Subcutaneous adipose tissue (tissue), 4 donors: ENCODE measurements around the gene THBS2. TPM values are rescaled to one million over a fixed set of nuclear protein-coding genes. Genes with fewer than 3 reads are reported as not detected.

ENCODE experiments used
- total RNA-seq, 4 donors: library from RNA; depleted of rRNA; stranded (reverse); fragments of >200 nt; gene quantifications; one replicate each; pipeline ENCODE4 v1.1.0, GENCODE V29; 2016
- TF ChIP-seq, protein P1 (sequence below): fragments of 450-650 bp; IDR thresholded peaks from one replicate; pipeline ENCODE4 v1.5.1; 2016; ENCODE audit warnings: low read depth, mild to moderate bottlenecking, control low read depth, antibody characterized with exemption, moderate library complexity

Gene THBS2
- total RNA-seq, 4 donors from 2014 or later = 43.5 to 97.0 (median 89.0) TPM

DNA sequence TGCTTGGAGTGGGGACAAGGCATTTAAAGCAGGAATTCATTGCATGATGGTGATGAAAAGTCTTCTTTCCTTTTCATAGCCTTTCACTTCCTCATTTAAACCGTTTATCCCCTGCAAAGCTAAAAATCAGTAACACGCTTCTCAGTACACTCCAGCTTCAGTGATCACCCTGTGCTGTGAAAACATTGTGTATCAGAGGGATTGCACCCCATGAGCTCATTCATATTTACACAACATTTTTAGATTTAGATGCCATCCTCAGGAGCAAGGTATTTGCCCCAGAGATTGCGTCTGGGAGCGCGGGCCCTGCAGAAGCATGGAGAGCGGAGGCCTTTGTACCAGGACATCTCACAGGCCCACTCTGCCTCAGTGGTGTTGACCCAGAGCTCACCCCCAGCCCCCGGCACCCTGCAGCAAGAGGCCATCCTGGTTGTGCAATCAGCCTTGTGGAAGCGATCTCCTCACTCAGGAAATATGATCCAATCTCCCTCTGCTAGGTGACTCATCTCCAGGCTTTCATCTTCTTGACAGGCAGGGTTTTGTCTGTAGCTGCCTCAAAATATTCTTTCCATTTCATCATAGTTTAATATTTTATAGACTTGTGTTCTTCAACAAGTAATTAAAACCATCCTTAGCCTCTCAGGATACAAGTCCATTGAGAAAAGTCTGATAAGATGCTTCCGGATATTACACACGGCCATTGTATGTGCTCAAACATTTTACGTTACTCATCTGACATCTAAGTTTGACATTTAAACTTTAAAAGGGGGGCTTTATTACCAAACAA is 38.9 kb upstream of the THBS2 start:
- TF ChIP-seq, protein P1, sequence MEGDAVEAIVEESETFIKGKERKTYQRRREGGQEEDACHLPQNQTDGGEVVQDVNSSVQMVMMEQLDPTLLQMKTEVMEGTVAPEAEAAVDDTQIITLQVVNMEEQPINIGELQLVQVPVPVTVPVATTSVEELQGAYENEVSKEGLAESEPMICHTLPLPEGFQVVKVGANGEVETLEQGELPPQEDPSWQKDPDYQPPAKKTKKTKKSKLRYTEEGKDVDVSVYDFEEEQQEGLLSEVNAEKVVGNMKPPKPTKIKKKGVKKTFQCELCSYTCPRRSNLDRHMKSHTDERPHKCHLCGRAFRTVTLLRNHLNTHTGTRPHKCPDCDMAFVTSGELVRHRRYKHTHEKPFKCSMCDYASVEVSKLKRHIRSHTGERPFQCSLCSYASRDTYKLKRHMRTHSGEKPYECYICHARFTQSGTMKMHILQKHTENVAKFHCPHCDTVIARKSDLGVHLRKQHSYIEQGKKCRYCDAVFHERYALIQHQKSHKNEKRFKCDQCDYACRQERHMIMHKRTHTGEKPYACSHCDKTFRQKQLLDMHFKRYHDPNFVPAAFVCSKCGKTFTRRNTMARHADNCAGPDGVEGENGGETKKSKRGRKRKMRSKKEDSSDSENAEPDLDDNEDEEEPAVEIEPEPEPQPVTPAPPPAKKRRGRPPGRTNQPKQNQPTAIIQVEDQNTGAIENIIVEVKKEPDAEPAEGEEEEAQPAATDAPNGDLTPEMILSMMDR = no peak

DNA sequence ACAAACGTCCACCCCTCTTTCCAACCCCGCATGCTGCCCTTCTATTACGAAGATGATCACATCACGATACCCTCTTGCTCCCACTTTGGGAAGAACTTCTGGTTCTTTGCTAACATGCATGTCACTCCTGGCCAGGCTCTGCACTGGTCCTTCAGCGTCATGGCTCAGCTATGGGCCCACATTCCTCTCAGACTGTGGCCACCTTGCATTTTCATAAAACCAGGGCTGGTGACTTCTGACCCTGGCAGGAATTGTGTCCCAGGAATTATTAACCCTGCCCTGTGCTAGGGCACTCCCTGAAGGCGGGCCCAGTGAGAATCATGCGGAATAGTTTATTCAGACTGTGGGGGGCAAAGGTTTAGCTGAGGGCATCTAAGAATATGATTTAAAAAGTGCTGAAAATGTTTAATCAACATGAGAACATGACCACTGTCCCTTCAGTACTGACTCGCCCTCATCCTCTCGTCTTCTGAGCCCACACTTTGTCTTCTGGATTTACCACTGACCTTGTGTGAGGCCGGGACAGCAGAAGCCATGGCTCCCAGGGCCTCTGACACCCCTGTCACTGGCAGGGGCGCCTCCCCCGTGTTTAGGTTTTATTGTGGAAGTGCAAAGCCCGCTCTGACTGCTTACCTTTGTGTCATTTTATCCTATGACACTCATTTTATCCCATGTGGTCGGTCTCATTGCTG is 38.1 kb upstream of the THBS2 start:
- TF ChIP-seq, protein P1 = no peak

DNA sequence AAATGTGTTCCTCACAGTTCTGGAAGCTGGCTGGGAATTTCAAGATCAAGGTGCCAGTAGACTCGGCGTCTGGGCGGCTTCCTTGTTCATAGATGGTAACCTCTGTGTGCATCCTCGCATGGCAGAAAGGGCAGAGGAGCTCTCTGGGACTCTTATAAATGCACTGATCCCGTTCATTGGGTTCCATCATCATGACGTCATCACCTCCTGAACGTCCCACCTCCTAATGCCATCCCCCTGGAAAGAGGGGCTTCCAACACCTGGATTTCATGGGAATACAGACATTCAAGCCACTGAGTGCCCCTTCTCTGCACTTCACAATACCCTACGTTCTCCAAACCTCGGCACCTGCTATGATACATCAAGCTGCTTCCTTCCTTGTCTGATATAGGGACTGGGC is 37.5 kb upstream of the THBS2 start:
- TF ChIP-seq, protein P1 = no peak

DNA sequence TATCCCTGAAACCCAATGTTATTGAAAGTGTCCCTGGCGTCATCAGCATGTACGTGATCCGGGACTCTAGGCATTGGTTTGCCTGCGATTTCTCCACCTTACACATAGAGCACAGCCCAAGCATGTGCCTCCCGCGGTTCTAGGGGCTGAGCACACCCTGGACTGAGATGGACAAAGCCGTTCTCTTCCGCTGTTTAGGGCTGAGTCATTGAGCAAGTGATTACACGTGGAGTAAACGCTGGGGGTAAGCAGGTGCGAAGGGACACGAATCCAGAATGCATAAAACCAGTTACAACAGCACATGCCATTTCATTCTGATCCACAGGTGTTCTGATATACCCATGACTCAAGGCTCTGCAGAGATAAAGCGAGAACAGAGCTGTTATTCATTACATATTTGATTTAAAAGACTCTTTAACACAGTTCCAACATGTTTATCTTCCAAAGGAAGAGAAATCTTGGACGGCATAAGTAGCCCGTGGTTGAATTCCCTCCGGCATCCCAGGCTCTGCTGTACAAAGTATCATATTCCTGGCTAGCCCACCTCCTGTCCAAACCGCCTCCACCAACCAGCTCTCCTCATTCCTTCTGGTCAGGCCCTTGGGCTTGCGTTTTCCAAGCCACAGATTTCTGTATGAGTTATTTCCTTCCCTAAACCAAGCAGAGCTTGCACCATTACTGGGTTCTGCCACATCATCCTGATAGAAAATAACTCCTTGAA is 36.1 kb upstream of the THBS2 start:
- TF ChIP-seq, protein P1 = no peak

DNA sequence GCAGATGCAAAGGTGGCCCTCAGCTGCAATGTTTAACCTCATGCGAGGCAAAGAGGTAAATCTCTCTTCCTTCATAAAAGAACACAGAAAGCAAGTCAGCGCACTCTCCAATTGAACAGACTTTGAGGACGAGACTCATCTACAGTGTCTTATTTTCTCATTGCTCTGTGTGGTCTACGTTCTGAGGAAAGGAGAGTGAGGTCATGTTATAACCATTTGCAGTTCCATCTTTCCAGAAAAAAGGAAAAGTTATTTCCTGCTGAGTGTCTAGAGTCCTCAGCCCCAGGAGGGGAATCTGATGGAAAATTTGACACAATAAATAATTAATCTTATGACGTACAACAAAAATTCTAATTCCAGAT is 35.6 kb upstream of the THBS2 start:
- TF ChIP-seq, protein P1 = no peak

DNA sequence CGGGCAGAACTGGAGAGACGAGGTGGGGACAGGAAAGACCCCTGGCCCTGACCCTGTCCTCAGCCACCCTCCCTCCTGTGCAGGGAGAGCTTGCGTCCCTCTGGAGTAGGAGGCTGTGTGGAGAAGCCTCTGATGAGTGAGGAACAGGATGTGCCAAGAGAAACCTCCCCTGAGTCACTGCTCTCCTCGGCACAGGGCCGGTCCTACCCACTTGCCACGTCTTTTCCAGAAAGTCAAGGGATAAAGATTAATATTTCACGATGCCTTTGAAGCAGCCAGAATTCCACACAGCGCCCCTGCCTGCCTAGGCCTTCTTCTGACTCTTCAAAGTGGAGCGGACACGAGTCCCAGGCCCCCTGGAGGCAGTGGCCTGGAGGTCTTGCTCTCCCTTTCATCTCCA is 34.9 kb upstream of the THBS2 start:
- TF ChIP-seq, protein P1 = no peak

DNA sequence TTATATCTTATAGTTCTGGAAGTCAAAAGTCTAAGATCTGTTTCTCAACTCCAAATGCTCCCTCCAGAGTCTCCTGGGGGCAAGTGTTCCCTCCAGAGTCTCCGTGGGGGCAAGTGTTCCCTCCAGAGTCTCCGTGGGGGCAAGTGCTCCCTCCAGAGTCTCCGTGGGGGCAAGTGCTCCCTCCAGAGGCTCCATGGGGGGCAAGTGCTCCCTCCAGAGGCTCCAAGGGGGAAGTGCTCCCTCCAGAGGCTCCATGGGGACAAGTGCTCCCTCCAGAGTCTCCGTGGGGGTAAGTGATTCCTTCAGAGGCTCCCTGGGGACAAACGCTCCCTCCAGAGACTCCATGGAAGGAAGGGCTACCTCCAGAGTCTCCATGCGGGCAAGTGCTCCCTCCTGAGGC is 34.0 kb upstream of the THBS2 start:
- TF ChIP-seq, protein P1 = no peak
